ENCODE measurements around the gene CDPF1.
A peak's percentile ranks its signal among the peaks of the same experiment; 100 is the strongest.
"Not testable (repeated sequence)": the region's sequence is repeated elsewhere in the genome, so short reads cannot be mapped to it uniquely, and the experiment has no call there.

Gene CDPF1

DNA sequence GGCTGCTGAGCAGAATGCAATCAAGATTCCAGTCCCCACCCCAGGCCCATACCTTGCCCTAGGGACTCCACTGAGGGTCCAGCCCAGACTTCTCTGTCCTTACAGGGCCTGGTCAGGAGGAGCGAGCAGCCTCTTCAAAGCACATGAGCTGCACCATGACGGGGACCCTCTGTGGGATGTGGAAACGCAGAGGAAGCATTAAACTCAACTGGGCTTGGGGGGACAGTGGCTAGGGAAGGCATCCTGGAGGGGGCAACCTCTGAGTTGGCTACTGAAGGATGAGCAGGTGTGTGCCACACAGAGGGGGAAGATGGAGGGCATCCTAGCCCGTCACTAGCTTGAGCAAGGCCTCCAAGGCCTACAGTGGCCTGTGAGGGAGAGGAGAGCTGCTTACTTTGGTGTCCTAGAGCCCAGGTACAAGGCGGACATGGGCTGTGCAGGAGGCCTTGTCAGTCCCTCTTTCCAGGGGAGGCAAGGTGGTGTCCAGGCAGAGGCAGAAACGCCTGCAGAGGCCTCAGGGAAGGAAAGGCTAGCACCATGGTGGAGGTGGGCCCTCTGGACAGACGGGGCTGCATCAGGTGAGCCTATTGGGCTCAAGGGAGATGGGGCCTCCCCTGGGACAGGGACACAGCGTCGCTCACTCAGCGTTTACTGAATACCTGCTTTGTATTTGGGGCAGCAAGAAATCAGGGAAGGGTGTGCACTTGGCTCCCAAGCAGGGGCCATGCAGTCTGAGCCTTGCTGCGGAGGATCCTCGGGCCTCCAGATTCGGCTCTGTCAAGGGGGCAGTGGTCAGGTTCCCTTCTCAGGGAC lies 32.0 kb upstream of the CDPF1 start:
- no peak for DNase-seq

DNA sequence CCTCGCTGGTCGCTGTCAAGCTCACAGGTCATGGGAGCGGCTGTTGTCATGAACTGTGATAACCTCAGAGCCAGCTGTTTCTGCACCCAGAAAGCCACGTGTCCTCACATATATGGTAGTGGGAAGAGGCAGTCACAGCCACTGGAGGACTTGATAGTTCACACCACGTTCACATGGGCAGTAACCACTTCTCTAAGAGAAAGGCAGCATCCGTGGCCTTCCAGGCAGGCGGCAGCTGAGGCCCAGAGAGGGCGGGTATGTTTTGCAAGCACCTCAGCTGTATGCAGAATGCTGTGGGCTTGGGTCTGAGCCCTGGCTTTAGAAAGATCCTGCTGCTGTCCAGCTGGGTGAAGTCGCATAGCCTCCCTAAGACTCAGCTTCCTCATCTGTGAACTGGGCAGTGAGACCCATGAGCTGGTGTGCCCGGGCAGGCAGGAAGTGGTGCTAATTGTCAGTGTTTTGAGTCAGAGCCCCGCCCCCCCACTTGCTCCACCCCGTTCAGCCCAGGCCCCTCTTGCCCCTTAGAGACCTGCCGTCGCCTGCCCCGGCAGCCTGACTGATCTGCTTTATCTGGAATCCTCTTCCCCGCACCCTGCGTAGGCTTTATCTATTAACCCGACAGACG lies 31.0 kb upstream of the CDPF1 start:
- peak in 1 of 5 experiments; percentile 67 for DNase-seq

DNA sequence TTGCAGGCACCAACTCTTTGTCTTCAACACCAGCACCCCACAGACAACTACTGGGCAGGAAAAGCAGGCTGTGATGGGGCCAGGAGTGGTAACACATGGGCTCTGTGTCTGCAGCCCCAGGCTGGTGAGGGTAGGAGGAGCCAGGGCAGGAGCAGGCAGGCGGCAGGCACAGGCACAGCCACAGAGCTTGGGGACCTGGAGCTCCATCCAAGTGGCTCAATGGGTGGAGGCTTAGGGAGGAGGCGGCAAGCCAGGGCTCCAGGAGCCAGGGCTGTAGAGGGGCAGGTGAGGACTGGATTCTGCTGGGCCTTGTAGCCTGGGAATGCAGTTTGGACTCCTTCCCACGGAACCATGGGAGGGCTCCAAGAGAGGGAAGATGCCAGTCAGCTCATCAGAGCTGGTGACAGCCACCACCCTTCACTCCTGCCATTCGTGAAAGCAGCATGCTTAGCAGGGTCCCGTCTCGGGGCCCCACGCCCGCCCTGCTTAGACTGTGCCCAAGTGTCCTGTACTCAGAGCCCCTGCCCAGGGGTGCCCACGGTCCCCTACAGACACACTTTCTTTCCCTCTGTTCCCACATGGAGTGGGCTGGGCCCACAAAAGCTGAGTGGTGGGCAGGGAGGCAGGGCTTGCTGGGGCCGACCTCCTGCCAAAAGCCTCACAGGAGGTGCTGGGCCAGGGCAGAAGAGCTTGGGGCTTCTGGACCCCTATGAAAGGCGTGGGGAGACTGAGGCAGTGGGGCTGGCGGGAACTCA lies 30.1 kb upstream of the CDPF1 start:
- DNase-seq, result no peak

DNA sequence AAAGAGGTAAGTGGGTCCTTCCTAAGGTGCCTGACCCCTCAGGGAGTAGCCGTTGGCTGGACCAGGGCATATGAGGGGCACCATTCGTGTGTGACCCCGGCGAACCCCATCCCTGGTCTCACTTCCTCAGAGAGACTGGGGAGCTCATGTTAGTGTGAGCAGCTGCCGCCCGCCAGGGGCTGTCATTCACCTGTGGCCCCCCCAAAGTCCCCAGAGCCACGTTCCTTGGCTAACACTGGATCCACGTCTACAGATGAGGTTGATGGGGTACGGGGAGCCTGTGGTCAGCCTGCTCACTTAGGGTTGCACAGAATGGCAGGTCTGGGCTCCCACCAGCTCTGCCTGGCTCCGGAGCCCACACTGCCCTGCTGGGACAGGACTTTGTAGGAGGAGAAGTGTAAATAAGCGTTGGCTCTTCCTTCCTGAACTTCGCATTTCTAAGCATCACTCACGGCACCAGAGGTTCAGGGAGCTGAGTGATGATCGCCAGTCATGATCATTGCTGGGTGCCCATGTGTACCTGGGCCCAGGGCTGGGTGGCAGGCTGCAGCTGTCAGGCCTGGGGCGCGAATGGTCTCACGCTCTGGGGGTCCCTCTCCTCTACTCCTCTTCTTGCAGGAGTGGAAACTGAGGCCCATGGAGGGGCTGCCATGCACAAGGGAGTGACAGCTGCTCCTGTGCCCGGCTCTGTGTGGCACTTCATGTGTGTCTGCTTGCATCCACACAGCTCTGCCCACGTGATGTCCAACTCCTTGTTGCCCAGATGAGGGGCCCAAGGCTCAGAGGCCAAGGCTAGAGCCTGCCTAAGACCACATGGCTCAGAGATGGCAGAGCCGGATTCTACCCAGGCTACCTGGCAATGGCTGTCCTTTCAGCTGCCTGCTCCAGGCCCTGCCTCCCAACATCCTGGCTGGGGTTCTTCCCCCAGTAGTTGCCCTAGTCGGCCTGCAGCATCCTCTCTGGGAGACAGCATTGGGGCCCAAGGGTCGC lies 28.9 kb upstream of the CDPF1 start:
- DNase-seq, result no peak

DNA sequence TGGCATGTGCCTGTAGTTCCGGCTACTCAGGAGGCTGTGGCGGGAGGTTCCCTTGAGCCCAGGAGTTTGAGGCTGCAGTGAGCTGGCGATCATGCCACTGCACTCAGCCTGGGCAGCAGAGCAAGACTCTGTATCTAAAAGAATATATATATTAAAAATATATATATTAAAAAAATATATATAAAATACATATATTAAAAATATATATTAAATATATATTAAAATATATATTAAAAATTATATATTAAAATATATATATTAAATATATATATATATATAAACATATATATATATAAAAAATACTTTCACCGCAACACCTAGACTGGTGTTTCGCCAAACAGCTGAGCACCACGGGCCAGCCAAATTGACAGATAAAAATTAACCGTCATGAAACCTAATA lies 26.5 kb upstream of the CDPF1 start:
- DNase-seq, result no peak

DNA sequence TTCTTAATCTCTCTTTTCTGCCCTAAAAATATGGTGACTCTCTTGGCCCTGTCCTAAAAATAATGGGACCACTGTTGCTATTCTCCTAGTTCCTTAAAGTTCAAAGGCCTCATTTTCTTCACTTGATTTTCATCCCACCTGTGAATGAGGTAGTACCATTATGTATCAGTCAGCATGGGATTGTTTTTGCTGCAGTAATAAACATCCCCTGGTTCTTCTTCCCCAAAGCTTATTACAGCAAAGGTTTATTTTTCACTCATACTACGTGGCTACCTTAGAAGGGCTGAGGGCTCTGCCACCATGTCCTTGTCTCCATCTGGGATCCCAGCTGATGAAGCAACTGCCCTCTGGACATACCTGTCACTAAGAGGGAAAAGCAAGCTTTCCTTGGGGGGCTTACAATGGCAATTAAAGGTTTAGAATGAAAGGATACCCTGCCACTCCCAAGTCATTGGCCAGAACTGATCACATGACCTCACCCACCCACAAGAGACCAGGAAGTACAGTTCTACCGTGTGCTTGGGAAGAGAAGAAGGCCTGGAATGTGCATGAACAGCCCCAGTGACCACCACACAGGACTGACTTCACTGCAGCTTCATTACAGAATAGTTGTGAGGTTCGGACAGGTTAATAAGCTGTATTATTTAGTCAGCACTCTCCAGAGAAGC lies 25.5 kb upstream of the CDPF1 start:
- no peak for DNase-seq

DNA sequence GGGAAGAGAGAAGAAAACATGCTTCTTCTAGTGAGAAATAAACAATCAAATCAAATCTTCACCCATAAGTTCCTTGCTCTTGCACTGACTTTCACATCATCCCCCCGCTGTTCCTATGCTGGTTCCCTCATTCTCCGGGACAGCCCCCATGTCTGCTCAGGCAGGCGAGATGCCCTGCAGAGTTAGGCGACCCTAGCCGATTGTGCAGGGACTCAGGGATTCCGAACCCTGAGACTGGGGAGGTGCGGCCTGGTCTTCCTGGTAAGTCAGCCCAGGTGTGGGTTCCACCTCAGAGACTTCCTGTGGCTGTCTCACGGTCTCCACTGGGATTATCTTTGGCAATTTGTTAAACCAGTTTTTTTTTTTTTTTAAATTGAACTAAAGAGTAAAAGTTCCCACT lies 24.3 kb upstream of the CDPF1 start:
- no peak for DNase-seq

DNA sequence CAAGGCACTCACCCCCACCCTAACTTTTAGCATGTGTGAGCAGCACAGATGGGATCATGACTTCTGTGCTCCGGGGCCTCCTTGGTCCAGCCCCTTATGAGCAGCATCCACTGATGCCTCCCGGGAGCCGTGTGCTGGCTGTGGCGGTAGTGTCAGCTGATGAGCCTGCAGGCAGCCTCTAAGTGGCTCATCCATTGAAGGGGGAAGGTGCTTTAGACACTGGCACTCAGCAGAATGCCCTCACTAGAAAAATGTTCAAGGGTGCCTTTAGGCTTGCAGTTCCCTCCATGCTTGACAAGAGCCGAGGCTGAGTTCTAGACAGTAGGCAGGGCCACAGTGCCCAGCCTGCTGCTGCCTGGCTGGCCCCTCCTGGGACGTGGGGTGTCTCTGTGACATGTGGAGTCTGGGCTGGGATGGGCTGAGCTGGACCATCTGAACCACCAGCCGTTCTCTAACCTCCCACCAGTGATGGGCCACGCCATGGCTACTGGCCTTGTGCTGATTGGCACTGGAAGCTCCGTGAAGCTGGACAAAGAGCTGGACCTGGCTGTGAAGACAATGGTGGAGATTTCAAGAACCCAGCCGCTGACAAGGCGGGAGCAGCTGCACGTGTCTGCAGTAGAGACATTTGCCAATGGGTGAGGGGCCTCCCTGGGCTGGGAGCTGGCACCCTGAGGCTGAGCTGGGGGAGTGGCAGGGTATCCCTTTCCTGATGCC lies 23.5 kb upstream of the CDPF1 start:
- no peak for DNase-seq

DNA sequence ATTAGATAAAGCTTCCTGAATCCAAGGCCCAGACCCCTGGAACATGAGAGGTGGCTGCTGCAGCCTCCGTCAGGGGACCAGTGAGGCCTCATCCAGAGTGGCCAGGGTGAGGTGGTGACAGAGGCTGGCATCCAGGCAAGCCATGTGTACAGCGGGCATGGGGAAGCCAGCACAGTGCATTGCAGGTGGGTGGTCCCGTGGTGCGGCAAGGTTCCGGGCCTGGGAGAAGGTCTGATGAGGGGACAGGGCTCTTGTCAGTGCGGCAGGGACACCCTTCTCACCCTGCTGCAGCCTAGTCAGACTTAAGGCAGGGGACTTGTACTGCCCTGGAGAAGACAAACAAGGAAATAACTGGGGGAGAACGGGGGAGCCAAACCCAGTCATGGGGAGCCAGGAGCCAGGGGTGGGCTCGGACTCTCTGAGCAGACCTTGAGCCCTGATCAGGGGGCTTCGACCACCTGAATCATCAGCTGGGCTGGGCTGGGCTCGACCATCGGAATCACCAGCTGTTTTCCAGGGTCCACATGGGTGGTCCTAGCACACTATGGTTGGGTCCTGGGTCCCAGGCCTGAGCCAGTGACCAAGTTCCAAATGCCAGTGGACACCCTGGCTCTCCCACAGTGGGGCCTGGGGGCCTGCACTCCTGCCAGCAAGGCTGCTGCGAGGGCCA lies 22.8 kb upstream of the CDPF1 start:
- DNase-seq, result no peak

DNA sequence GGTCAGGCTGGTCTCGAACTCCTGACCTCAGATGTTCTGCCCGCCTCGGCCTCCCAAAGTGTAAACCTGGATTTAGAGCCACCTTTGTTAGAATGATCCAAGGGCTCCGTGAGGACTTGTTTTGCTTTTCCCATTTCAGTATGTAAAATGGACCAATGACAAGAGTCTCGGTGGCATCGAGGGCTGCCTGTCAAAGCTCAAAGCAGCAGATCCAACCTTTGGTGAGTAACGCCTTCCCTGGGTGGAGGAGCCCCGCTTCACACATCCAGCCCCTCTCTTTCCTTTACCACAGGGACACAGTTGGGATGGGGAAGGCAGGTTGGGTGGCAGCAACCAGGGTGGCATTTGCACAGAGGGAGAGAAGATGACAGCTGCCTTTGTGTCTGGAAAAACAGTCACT lies 22.1 kb upstream of the CDPF1 start:
- no peak for DNase-seq

DNA sequence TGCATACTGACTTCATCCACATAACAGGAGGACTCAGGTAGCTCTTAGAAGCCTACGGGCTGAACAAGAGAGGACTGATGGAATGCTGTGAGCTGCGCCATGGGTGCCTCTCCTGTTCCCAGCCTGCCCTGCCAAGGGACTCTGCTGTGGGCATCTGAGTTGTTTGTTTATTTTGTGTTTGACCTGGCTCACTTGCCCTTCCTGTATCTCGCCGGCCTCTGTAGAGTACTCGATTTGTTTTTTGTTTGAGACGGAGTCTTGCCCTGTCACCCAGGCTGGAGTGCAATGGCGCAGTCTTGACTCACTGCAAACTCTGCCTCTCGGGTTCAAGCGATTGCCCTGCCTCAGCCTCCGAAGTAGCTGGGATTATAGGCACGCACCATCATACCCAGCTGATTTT lies 19.5 kb upstream of the CDPF1 start:
- no peak for DNase-seq

DNA sequence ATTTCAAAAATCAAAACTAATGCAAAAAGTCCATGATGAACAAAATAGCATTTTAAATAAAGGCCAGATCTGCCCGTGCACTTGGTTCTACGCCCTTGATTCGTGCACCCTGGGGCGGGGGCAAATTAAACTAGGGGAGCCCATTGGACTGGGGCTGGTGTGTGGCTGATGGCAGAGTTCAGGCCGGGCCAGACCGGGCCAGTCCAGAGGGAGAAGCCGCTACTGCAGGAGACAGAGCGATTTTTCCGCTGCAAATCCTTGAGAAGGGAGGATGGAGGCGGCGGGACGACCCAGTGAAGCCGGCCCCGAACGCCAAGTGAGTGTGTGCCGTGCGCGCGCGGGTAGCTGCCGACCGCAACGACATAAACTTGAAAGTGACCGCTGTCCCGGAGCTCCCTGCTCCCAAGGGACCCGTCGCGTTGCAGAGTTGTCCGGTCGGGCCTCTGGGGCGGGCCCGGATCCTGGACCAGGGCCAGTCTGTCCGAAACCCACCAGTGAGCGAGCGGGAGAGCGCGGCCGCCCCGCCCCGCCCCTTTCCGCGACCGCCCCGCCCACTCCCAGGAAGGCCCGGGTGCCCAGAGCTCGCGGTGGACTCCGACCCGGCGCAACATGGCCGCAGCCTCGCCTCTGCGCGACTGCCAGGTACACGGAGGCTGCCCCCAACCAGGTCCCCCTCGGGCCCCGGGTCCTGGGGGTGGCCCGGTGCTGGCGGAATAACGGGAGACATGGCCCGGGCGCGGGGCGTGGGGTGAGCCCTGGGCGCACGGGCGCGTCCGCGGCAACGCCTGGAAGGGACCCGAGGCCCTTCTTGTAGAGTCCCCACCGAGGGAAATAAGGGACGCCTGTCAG lies 17.6 kb upstream of the CDPF1 start, which contains the start of gene TTC38:
Gene TTC38 (plus strand): TSS at position 578 of the 849 bp plus-strand sequence. CDS start 32 bp downstream, at position 610.
- DNase-seq, result peak; percentile 26 to 52 (median 33)

DNA sequence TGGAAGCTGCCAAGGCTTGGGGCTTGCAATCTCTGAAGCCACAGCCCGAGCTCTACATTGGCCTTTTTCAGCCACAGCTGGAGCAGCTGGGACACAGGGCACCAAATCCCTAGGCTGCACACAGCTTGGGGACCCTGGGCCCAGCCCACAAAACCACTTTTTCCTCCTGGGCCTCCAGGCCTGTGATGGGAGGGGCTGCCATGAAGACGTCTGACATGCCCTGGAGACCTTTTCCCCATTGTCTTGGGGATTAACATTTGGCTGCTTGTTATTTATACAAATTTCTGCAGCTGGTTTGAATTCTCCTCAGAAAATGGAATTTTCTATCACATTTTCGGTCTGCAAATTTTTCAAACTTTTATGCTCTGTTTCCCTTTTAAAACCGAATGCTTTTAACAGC lies 15.5 kb upstream of the CDPF1 start:
- DNase-seq, result not testable (repeated sequence)

DNA sequence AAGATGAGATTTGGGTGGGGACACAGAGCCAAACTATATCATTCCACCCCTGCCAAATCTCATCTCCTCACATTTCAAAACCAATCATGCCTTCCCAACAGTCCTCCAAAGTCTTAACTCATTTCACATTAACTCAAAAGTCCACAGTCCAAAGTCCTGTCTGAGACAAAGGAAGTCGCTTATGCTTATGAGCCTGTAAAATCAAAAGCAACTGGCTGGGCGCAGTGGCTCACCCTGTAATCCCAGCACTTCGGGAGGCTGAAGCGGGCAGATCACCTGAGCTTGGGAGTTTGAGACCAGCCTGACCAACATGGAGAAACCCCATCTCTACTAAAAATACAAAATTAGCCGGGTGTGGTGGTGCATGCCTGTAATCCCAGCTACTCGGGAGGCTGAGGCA lies 14.4 kb upstream of the CDPF1 start:
- DNase-seq, result not testable (repeated sequence)

DNA sequence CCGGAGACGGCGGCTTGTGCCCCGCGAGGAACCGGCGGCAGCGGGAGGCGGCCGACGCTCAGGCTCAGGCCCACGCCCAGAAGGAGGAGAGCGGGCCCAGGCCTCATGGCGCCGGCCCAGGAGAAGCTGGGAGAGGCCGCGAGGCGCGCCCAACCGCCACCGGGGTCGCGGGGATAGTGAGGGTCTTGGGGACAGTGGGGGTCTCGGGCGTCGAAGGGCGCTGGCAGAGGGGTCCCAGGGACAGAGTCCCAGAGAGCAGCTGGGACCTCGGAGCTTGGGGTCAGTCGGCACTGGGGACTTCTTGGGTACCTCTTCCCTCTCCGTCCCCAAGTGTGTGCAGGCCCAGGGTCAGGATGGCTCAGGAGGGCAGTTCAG lies 13.1 kb upstream of the CDPF1 start, which contains the start of gene PKDREJ:
Gene PKDREJ (minus strand): TSS at position 128 of the 375 bp plus-strand sequence. CDS start 21 bp downstream, at position 107.
- DNase-seq, result no peak

DNA sequence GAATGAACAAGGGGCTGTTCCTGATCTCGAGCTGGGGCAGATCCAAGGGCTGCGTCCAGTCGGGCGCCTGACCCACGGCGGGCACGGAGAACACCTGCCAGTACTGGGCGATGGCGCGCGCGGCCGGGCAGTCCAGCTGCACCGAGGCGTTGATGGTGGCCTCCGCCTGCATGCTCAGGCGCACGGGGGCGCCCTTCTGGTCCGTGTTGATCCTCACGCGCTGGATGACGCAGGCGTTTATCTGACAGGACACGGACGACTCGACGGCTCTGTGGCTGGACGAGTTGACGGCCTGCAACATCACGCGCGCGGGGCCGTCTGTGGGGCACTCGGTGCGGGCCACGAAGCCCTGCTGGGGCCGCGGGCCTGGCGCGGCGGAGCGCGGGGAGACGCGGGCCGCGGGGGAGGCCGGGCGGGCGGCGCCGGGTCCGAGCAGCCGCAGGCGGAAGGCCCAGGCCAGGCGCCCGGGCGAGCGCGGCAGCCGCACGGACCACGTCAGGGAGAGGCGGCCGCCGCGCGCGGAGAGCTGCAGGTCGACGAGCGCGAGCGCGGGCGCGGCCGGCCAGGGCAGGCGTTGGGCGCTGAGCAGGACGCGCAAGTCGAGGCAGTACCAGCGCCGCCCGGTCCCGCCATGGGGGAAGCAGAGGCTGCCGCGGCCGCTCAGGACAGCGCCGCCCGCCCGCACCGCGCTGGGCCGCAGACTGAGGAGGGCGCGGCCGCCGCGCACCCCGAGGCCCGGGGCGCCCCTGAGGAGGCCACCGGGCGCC lies 12.5 kb upstream of the CDPF1 start:
- DNase-seq, result peak in 2 of 5 experiments; percentile 26 to 57

DNA sequence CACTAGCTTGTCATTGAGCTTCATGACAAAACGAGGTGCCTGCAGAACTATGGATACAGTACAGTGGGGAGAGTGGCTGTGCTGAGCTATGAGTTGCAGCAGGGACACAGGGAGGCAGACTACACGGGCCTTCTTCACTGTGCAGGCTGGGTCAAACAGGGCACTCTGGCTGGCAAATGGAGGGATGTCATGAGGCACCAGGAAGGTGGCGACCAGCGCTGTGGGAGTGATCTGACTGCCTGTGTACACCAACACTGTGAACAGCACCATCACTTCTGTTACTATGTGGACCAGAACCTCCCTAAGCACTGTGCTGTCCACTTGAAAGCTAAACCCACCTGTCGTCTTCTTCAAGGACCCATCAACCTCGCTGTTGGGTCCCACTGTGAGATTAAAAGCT lies 9.9 kb upstream of the CDPF1 start:
- DNase-seq, result no peak

DNA sequence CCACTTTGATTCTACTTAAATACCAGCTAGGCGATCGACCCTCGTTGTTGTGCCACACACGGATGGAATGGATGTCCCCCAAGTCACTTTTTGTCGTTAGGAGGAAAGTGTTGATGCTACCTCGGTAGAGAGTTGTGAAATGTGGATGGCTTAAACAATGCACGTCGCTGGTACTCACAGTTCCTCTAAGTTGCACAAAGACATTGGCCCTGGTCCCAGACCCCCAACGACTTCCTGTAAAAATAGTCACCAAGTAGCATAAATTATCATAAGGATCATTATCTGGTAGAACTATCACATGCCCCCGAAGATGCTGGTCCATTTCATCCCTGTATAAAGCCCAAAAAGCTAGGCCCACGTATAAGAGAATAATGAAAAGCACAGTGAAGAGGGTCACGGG lies 9.3 kb upstream of the CDPF1 start:
- no peak for DNase-seq

Data from T-helper 2 cell (primary cell).